Measurements from ENCODE around the gene NIPBL.

NIPBL gene

DNA sequence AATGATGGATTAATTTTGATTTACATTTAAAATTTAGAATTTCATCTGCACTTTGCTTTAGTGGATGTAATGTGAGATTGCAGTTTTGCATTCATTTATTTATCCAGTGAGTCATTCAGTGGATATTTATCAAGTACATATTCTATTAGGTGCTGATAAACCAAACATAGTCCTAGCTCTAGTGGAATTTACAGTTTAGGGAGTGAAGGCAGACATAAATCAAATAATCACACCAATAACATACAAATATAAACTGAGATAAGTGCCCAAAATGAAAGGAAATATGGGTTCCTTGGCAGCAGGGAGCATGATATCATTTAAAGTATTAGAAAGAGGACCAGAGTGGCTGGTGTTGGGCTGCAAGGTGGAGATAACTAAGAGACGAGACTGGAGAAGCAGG lies 14.7 kb upstream of the NIPBL start:
- Histone ChIP-seq H2BK12ac (ENCODE audit: low read length) (no peak overlapping the region), H2BK5ac (ENCODE audit: low read length) (no peak overlapping the region), H3K4me1 (ENCODE audit: control insufficient read depth in 2 of 2, insufficient read depth in 1 of 2, low read depth in 1 of 2, low read length in 2 of 2) (no peaks in the 10 kb centered on the region), H3K23ac (ENCODE audit: low read depth, low read length, poor library complexity) (no peak overlapping the region), H3K9me3 (replicated peaks in 1 of 2; ENCODE audit: control insufficient read depth in 2 of 2, insufficient read depth in 1 of 2, low read depth in 1 of 2, low read length in 2 of 2) (peaks cover 3 to 15% of the 10 kb centered on the region in 2 donors), H3K4me2 (ENCODE audit: insufficient read depth, low read length, poor library complexity, severe bottlenecking) (no peak overlapping the region), H2BK120ac (ENCODE audit: low read depth, low read length) (no peak overlapping the region), H2BK15ac (ENCODE audit: low read length) (no peak overlapping the region), H3K4me3 (ENCODE audit: low read length in 2 of 2) (no peak overlapping the region), H3K4ac (ENCODE audit: low read length) (no peak overlapping the region), H3K27ac (replicated peaks; ENCODE audit: low read length) (no peak overlapping the region), H2AFZ (ENCODE audit: low read length) (no peak overlapping the region), H3K18ac (ENCODE audit: low read length) (no peak overlapping the region), H3K27me3 (ENCODE audit: control insufficient read depth in 3 of 3, insufficient read depth in 3 of 3, low read depth in 1 of 3, low read length in 3 of 3) (no peaks in the 10 kb centered on the region), H3K79me1 (ENCODE audit: low read depth, low read length) (peaks cover 1% of the 10 kb centered on the region), H3K9ac (ENCODE audit: low read depth, low read length, poor library complexity) (no peak overlapping the region), H2AK5ac (ENCODE audit: low read depth, low read length) (no peak overlapping the region), H4K91ac (ENCODE audit: low read depth, low read length, poor library complexity) (no peak overlapping the region), H3K14ac (ENCODE audit: low read length) (no peak overlapping the region), H4K8ac (ENCODE audit: low read depth, low read length) (no peak overlapping the region), H3K36me3 (replicated peaks in 1 of 2; ENCODE audit: control insufficient read depth in 2 of 2, insufficient read depth in 2 of 2, low read length in 2 of 2) (peaks cover 0 to 2% of the 10 kb centered on the region in 2 donors)
- DNase-seq (ENCODE audit: low spot score): no peak
- WGBS, 2 donors (ENCODE audit: extremely low coverage in 2 of 2, insufficient read length in 2 of 2, insufficient replicate concordance in 1 of 2): no CpG with 5 or more reads among the region's 1 CpG

DNA sequence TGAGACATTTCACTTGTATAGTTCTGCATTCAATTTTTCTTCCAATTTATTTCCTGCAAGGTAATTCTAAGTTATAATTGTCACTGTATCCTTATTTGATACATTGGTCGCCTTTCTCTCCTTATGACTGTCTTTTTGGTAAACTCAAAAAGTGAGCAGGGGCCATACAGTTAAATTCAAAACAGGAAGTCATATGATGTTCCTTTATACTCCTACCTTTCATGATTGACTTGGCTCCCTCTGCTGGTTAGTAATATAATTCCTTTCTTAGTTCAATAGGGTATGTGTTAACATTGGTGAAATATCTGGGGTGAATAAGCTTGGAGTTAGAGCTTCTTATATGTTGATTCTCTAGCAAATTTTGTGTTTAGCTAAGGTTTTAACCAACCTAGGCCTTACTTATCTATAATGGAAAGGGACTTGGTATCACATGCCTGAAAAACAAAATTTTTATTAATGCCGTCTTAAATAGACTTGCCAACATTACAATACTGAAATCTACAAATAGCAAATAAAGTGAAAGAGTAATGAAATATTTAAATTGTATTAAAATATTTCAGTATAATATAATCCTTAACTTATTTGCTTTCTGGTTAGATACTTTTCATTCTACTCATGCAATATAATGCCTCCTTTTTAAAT lies 6.0 kb upstream of the NIPBL start:
- no peak overlapping the region for H4K91ac ChIP-seq (ENCODE audit: low read depth, low read length, poor library complexity)
- no peak overlapping the region for H4K8ac ChIP-seq (ENCODE audit: low read depth, low read length)
- H2BK5ac ChIP-seq (ENCODE audit: low read length): no peak overlapping the region
- peaks cover 2 to 44% of the 10 kb centered on the region in 2 donors for H3K36me3 ChIP-seq (replicated peaks in 1 of 2; ENCODE audit: control insufficient read depth in 2 of 2, insufficient read depth in 2 of 2, low read length in 2 of 2)
- no CpG with 5 or more reads among the region's 2 CpGs for WGBS, 2 donors (ENCODE audit: extremely low coverage in 2 of 2, insufficient read length in 2 of 2, insufficient replicate concordance in 1 of 2)
- no peak for DNase-seq (ENCODE audit: low spot score)
- no peak overlapping the region for H2AK5ac ChIP-seq (ENCODE audit: low read depth, low read length)
- no peak overlapping the region for H2BK12ac ChIP-seq (ENCODE audit: low read length)
- no peak overlapping the region for H2BK15ac ChIP-seq (ENCODE audit: low read length)
- no peak overlapping the region for H3K27ac ChIP-seq (replicated peaks; ENCODE audit: low read length)
- H3K18ac ChIP-seq (ENCODE audit: low read length): no peak overlapping the region
- H3K4me1 ChIP-seq (ENCODE audit: control insufficient read depth in 2 of 2, insufficient read depth in 1 of 2, low read depth in 1 of 2, low read length in 2 of 2): no peaks in the 10 kb centered on the region
- no peak overlapping the region for H3K9ac ChIP-seq (ENCODE audit: low read depth, low read length, poor library complexity)
- H2AFZ ChIP-seq (ENCODE audit: low read length): no peak overlapping the region
- no peak overlapping the region for H3K4ac ChIP-seq (ENCODE audit: low read length)
- H3K14ac ChIP-seq (ENCODE audit: low read length): no peak overlapping the region
- peaks cover 1% of the 10 kb centered on the region for H3K79me1 ChIP-seq (ENCODE audit: low read depth, low read length)
- H3K27me3 ChIP-seq (ENCODE audit: control insufficient read depth in 3 of 3, insufficient read depth in 3 of 3, low read depth in 1 of 3, low read length in 3 of 3): no peaks in the 10 kb centered on the region
- no peak overlapping the region for H2BK120ac ChIP-seq (ENCODE audit: low read depth, low read length)
- H3K4me3 ChIP-seq (ENCODE audit: low read length in 2 of 2): no peak overlapping the region
- peaks cover under 1 to 9% of the 10 kb centered on the region in 2 donors for H3K9me3 ChIP-seq (replicated peaks in 1 of 2; ENCODE audit: control insufficient read depth in 2 of 2, insufficient read depth in 1 of 2, low read depth in 1 of 2, low read length in 2 of 2)
- no peak overlapping the region for H3K4me2 ChIP-seq (ENCODE audit: insufficient read depth, low read length, poor library complexity, severe bottlenecking)
- H3K23ac ChIP-seq (ENCODE audit: low read depth, low read length, poor library complexity): no peak overlapping the region

DNA sequence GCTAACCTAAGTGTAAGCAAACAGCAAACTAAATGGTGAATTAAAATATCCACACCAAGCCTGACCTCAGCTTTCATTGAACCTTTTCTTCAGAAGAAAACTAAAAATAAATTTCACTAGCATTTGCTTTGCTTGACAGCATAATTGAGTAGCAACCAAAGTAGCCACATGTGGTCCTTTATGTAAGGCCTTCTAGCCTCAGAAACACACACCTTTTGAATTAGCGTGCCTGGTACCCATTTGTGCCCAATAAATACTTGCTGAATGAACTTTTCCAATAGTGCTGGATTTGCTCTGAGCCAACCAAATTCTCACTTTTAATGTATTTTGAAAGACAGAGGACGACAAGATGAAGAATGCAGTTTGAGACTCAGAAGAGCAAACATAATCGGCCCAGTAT lies 2.1 kb upstream of the NIPBL start:
- no peak overlapping the region for H3K18ac ChIP-seq (ENCODE audit: low read length)
- H3K27ac ChIP-seq (replicated peaks; ENCODE audit: low read length): no peak overlapping the region
- H3K4me2 ChIP-seq (ENCODE audit: insufficient read depth, low read length, poor library complexity, severe bottlenecking): peak overlapping the region; percentile 61
- no peak for DNase-seq (ENCODE audit: low spot score)
- peaks cover 0 to 39% of the 10 kb centered on the region in 2 donors for H3K36me3 ChIP-seq (replicated peaks in 1 of 2; ENCODE audit: control insufficient read depth in 2 of 2, insufficient read depth in 2 of 2, low read length in 2 of 2)
- no peak overlapping the region for H2AK5ac ChIP-seq (ENCODE audit: low read depth, low read length)
- H4K8ac ChIP-seq (ENCODE audit: low read depth, low read length): no peak overlapping the region
- no peak overlapping the region for H2BK120ac ChIP-seq (ENCODE audit: low read depth, low read length)
- H2BK5ac ChIP-seq (ENCODE audit: low read length): no peak overlapping the region
- no peak overlapping the region for H2BK12ac ChIP-seq (ENCODE audit: low read length)
- H3K9me3 ChIP-seq (replicated peaks in 1 of 2; ENCODE audit: control insufficient read depth in 2 of 2, insufficient read depth in 1 of 2, low read depth in 1 of 2, low read length in 2 of 2): no peaks in the 10 kb centered on the region
- no peaks in the 10 kb centered on the region for H3K27me3 ChIP-seq (ENCODE audit: control insufficient read depth in 3 of 3, insufficient read depth in 3 of 3, low read depth in 1 of 3, low read length in 3 of 3)
- H3K4ac ChIP-seq (ENCODE audit: low read length): no peak overlapping the region
- H3K9ac ChIP-seq (ENCODE audit: low read depth, low read length, poor library complexity): no peak overlapping the region
- no peaks in the 10 kb centered on the region for H3K4me1 ChIP-seq (ENCODE audit: control insufficient read depth in 2 of 2, insufficient read depth in 1 of 2, low read depth in 1 of 2, low read length in 2 of 2)
- no peak overlapping the region for H4K91ac ChIP-seq (ENCODE audit: low read depth, low read length, poor library complexity)
- H2BK15ac ChIP-seq (ENCODE audit: low read length): no peak overlapping the region
- no peak overlapping the region for H3K14ac ChIP-seq (ENCODE audit: low read length)
- H3K4me3 ChIP-seq (ENCODE audit: low read length in 2 of 2): peak overlapping the region; percentile 24 to 75
- whole genome bisulfite sequencing, 2 donors (ENCODE audit: extremely low coverage in 2 of 2, insufficient read length in 2 of 2, insufficient replicate concordance in 1 of 2): no CpG with 5 or more reads among the region's 3 CpGs
- peaks cover 3% of the 10 kb centered on the region for H3K79me1 ChIP-seq (ENCODE audit: low read depth, low read length)
- H2AFZ ChIP-seq (ENCODE audit: low read length): no peak overlapping the region
- H3K23ac ChIP-seq (ENCODE audit: low read depth, low read length, poor library complexity): no peak overlapping the region

DNA sequence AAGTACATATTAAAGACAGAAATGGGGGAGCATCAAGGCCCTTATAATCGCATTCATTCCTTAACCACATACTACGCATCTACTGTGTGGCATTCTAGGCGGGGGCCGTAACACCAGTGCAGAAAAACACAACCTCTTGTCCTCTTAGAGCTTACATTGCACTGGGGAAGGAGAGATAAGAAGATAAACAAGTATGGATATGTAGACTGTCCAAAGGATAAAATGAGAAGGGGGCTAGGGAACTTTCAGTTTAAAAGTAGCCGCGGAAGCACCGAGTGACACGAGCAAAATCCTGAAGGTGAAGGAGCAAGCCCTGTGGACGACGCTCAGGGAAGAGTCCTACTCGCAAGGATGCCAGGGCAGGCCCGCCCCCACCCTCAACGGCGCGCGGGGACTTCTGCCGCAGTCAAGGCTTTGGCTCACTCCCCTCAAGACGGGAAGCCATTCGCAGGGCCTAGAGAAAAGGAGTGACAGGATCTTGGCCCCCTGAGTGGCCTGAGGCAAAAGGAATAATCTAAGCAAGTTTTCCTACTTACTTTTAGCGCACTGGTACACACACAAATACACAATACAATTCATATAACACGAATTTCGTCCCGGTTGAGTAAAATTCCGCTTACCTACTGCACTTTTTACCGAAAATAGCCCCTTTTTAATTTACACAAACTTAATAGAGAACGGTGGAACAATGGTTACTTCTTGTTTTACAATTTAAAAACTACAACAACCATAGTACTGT lies 1.3 kb upstream of the NIPBL start:
- no peak overlapping the region for H3K23ac ChIP-seq (ENCODE audit: low read depth, low read length, poor library complexity)
- no peak overlapping the region for H2AK5ac ChIP-seq (ENCODE audit: low read depth, low read length)
- H3K9me3 ChIP-seq (replicated peaks in 1 of 2; ENCODE audit: control insufficient read depth in 2 of 2, insufficient read depth in 1 of 2, low read depth in 1 of 2, low read length in 2 of 2): no peaks in the 10 kb centered on the region
- no peak overlapping the region for H3K4ac ChIP-seq (ENCODE audit: low read length)
- peak overlapping the region; percentile 93 for H3K9ac ChIP-seq (ENCODE audit: low read depth, low read length, poor library complexity)
- peak overlapping the region; percentile 94 for H2AFZ ChIP-seq (ENCODE audit: low read length)
- H2BK120ac ChIP-seq (ENCODE audit: low read depth, low read length): no peak overlapping the region
- H2BK12ac ChIP-seq (ENCODE audit: low read length): no peak overlapping the region
- H3K36me3 ChIP-seq (replicated peaks in 1 of 2; ENCODE audit: control insufficient read depth in 2 of 2, insufficient read depth in 2 of 2, low read length in 2 of 2): peaks cover 0 to 31% of the 10 kb centered on the region in 2 donors
- H2BK15ac ChIP-seq (ENCODE audit: low read length): no peak overlapping the region
- no peak overlapping the region for H4K8ac ChIP-seq (ENCODE audit: low read depth, low read length)
- no peak overlapping the region for H4K91ac ChIP-seq (ENCODE audit: low read depth, low read length, poor library complexity)
- H3K18ac ChIP-seq (ENCODE audit: low read length): peak overlapping the region; percentile 29
- H3K27ac ChIP-seq (replicated peaks; ENCODE audit: low read length): peak overlapping the region; percentile 85
- WGBS, 2 donors (ENCODE audit: extremely low coverage in 2 of 2, insufficient read length in 2 of 2, insufficient replicate concordance in 1 of 2): no CpG with 5 or more reads among the region's 26 CpGs
- peak overlapping the region; percentile 75 to 95 for H3K4me3 ChIP-seq (ENCODE audit: low read length in 2 of 2)
- H2BK5ac ChIP-seq (ENCODE audit: low read length): no peak overlapping the region
- peaks cover 0 to under 1% of the 10 kb centered on the region in 2 donors for H3K4me1 ChIP-seq (ENCODE audit: control insufficient read depth in 2 of 2, insufficient read depth in 1 of 2, low read depth in 1 of 2, low read length in 2 of 2)
- H3K14ac ChIP-seq (ENCODE audit: low read length): no peak overlapping the region
- H3K27me3 ChIP-seq (ENCODE audit: control insufficient read depth in 3 of 3, insufficient read depth in 3 of 3, low read depth in 1 of 3, low read length in 3 of 3): no peaks in the 10 kb centered on the region
- H3K4me2 ChIP-seq (ENCODE audit: insufficient read depth, low read length, poor library complexity, severe bottlenecking): peak overlapping the region; percentile 72
- DNase-seq (ENCODE audit: low spot score): peak; percentile 45
- peaks cover 3% of the 10 kb centered on the region for H3K79me1 ChIP-seq (ENCODE audit: low read depth, low read length)
